SK-N-SH (cell line): Measurements from ENCODE around the gene METAP1. TPM values are rescaled to one million over a fixed set of nuclear protein-coding genes. Genes with fewer than 3 reads are reported as not detected.

Experiments
- CTCF ChIA-PET: fragments of 300-600, 350-600 bp; formaldehyde crosslinking; extraction: SDS; loops from one replicate; lab custom pipeline; 2021; lab: Yijun Ruan, JAX
- POLR2A ChIA-PET: fragments of 350-600 bp; sonication (Branson Sonifier 250); formaldehyde crosslinking; extraction: SDS; loops from one replicate; lab custom pipeline; 2020; ENCODE audit warnings: antibody characterized with exemption, inconsistent platforms; lab: Yijun Ruan, JAX
- DNase-seq: peaks from one replicate; pipeline ENCODE4 v3.0.0; 2012
- H2AFZ ChIP-seq: fragments of 200-600 bp; sonication (generic); 2 replicates; pipeline ENCODE4 v1.8.1; 2016; ENCODE audit warnings: antibody characterized with exemption, mild to moderate bottlenecking, low read depth
- H3F3A ChIP-seq: fragments of 200-600 bp; sonication (generic); replicated peaks from 2 replicates; pipeline ENCODE3; 2016; ENCODE audit warnings: antibody characterized with exemption, mild to moderate bottlenecking; ENCODE audit not compliant: insufficient read depth
- H3K27ac ChIP-seq, 2 experiments: fragments of 200-500 bp in 1 of 2; fragments of 200-600 bp in 1 of 2; sonication (Bioruptor generic) in 1 of 2; sonication (generic), shearing (Covaris generic) in 1 of 2; 2 replicates each; pipeline versions ENCODE4 v1.5.1 to v1.6.1; 2014 to 2016; ENCODE audit warnings: low read depth in 2 of 2, inconsistent platforms in 1 of 2, low read length in 1 of 2, mild to moderate bottlenecking in 1 of 2, mixed read lengths in 1 of 2
- H3K27me3 ChIP-seq: fragments of 200-600 bp; sonication (generic), shearing (Covaris generic); 2 replicates; pipeline ENCODE4 v1.6.1; 2016; ENCODE audit warnings: mixed run types; ENCODE audit not compliant: insufficient read depth
- H3K36me3 ChIP-seq, 2 experiments: fragments of 200-500 bp in 1 of 2; fragments of 200-600 bp in 1 of 2; sonication (Bioruptor generic) in 1 of 2; sonication (generic) in 1 of 2; replicated peaks in 1 of 2; 2 replicates each; pipeline versions ENCODE3 to v1.5.1; 2014 to 2016; ENCODE audit warnings: low read length in 1 of 2, mild to moderate bottlenecking in 1 of 2; ENCODE audit not compliant: insufficient read depth in 2 of 2, control insufficient read depth in 1 of 2
- H3K4me1 ChIP-seq, 2 experiments: fragments of 200-500 bp in 1 of 2; fragments of 200-600 bp in 1 of 2; sonication (Bioruptor generic) in 1 of 2; sonication (generic), shearing (Covaris generic) in 1 of 2; 2 replicates each; pipeline versions ENCODE4 v1.5.1 to v1.6.1; 2014 to 2016; ENCODE audit warnings: low read depth in 1 of 2, low read length in 1 of 2, mixed run types in 1 of 2; ENCODE audit not compliant: insufficient read depth in 2 of 2, control insufficient read depth in 1 of 2
- H3K4me2 ChIP-seq: fragments of 200-600 bp; sonication (generic), shearing (Covaris generic); 2 replicates; pipeline ENCODE4 v1.6.1; 2017; ENCODE audit warnings: mixed run types
- H3K4me3 ChIP-seq, 2 experiments: fragments of 200-500 bp in 1 of 2; fragments of 200-600 bp in 1 of 2; sonication (Bioruptor generic) in 1 of 2; sonication (generic), shearing (Covaris generic) in 1 of 2; 2 replicates each; pipeline versions ENCODE4 v1.5.1 to v1.8.1; 2014 to 2016; ENCODE audit warnings: low read depth in 2 of 2, inconsistent platforms in 1 of 2, low read length in 1 of 2, mild to moderate bottlenecking in 1 of 2, mixed read lengths in 1 of 2, moderate library complexity in 1 of 2
- H3K79me2 ChIP-seq: fragments of 200-600 bp; sonication (generic); 2 replicates; pipeline ENCODE4 v1.8.1; 2017; ENCODE audit warnings: mild to moderate bottlenecking; ENCODE audit not compliant: insufficient read depth
- H3K9ac ChIP-seq: fragments of 200-600 bp; sonication (generic); 2 replicates; pipeline ENCODE4 v1.6.1; 2017; ENCODE audit warnings: mixed run types
- H3K9me2 ChIP-seq: fragments of 200-600 bp; sonication (generic); 2 replicates; pipeline ENCODE4 v1.6.1; 2017; ENCODE audit warnings: mixed run types
- H3K9me3 ChIP-seq: fragments of 200-600 bp; sonication (generic); 2 replicates; pipeline ENCODE4 v1.6.1; 2017; ENCODE audit warnings: mixed run types, mild to moderate bottlenecking, moderate library complexity
- H4K20me1 ChIP-seq: fragments of 200-600 bp; sonication (generic); 2 replicates; pipeline ENCODE4 v1.6.1; 2017; ENCODE audit warnings: mild to moderate bottlenecking, mixed run types; ENCODE audit not compliant: insufficient read depth
- ELF1 ChIP-seq: IDR thresholded peaks from 2 replicates; pipeline ENCODE4 v1.4.0; 2012
- EZH2phosphoT487 ChIP-seq: fragments of 200-600 bp; sonication (generic); IDR thresholded peaks from 2 replicates; pipeline ENCODE4 v1.6.1; 2017; ENCODE audit warnings: low read depth, mixed run types, mild to moderate bottlenecking, antibody characterized with exemption, moderate library complexity, borderline replicate concordance
- FOSL2 ChIP-seq: IDR thresholded peaks from 2 replicates; pipeline ENCODE4 v1.4.0; 2012; ENCODE audit warnings: low read depth, mild to moderate bottlenecking, moderate library complexity, borderline replicate concordance
- GATA2 ChIP-seq: sonication (generic); formaldehyde crosslinking; IDR thresholded peaks from 2 replicates; pipeline ENCODE4 v1.5.0; 2020; ENCODE audit warnings: mild to moderate bottlenecking, missing genetic modification reagents
- JUND ChIP-seq: IDR thresholded peaks from 2 replicates; pipeline ENCODE4 v1.4.0; 2012
- MAX ChIP-seq: IDR thresholded peaks from 2 replicates; pipeline ENCODE4 v1.4.0; 2012; ENCODE audit warnings: low read depth
- NRF1 ChIP-seq: IDR thresholded peaks from 2 replicates; pipeline ENCODE4 v1.6.1; 2012; ENCODE audit warnings: low read depth, mild to moderate bottlenecking, low read length
- POLR2AphosphoS5 ChIP-seq: IDR thresholded peaks from 2 replicates; pipeline ENCODE4 v1.6.1; 2012; ENCODE audit warnings: low read depth, low read length
- RAD21 ChIP-seq: IDR thresholded peaks from 2 replicates; pipeline ENCODE4 v1.6.1; 2012; ENCODE audit warnings: mild to moderate bottlenecking, low read length
- RCOR1 ChIP-seq: fragments of 150-350 bp; IDR thresholded peaks from 2 replicates; pipeline ENCODE4 v1.6.1; 2017; ENCODE audit warnings: antibody characterized with exemption, low read length
- REST ChIP-seq: IDR thresholded peaks from 2 replicates; pipeline ENCODE4 v1.6.1; 2012; ENCODE audit warnings: mild to moderate bottlenecking, low read depth, low read length, moderate library complexity
- RXRA ChIP-seq: IDR thresholded peaks from 2 replicates; pipeline ENCODE4 v1.4.0; 2012; ENCODE audit warnings: low read depth, mild to moderate bottlenecking, borderline replicate concordance
- SIN3A ChIP-seq: IDR thresholded peaks from 2 replicates; pipeline ENCODE4 v1.6.1; 2012; ENCODE audit warnings: low read depth, mild to moderate bottlenecking, low read length, moderate library complexity, borderline replicate concordance
- TAF1 ChIP-seq: IDR thresholded peaks from 2 replicates; pipeline ENCODE4 v1.6.1; 2012; ENCODE audit warnings: low read depth, mild to moderate bottlenecking, low read length, moderate library complexity, borderline replicate concordance
- USF1 ChIP-seq: IDR thresholded peaks from 2 replicates; pipeline ENCODE4 v1.4.0; 2012; ENCODE audit warnings: low read depth, borderline replicate concordance
- USF2 ChIP-seq: fragments of 150-350 bp; IDR thresholded peaks from 2 replicates; pipeline ENCODE4 v1.6.1; 2017; ENCODE audit warnings: antibody characterized with exemption, low read length, low read depth, borderline replicate concordance
- ZBTB33 ChIP-seq: IDR thresholded peaks from 2 replicates; pipeline ENCODE4 v1.4.0; 2012; ENCODE audit warnings: low read depth, borderline replicate concordance
- WGBS: methylation state at CpG from one replicate; pipeline ENCODE4 v1.1.6; 2017; ENCODE audit warnings: low lambda C conversion rate; 5-methylcytosine and 5-hydroxymethylcytosine counted together
- polyA plus RNA-seq, 3 experiments: library from polyadenylated mRNA; depleted of rRNA; stranded (reverse); fragments of >200 nt; gene quantifications; 2 replicates each; pipeline ENCODE4 v1.2.3, GENCODE V29; 2012

The METAP1 gene
- polyA plus RNA-seq, 1 of the 3 experiments (the other 2 are of a cell fraction): 41.0 TPM

GRCh38 chr4:99029018-99029735, 33.7 kb downstream of the METAP1 start:
- Histone ChIP-seq H3K4me3 (no peak overlapping the region), H3K27ac (no peak overlapping the region), H4K20me1 (peaks cover 20% of the 10 kb centered on the region), H3K9me2 (no peaks in the 10 kb centered on the region), H3K4me2 (no peak overlapping the region), H3K4me1 (peaks cover 0 to 2% of the 10 kb centered on the region in 2 experiments; a peak in 3 of 4 replicates), H3K9me3 (no peaks in the 10 kb centered on the region), H3K9ac (no peak overlapping the region), H3K36me3 (peaks cover 14 to 18% of the 10 kb centered on the region in 2 experiments), H2AFZ (no peak overlapping the region), H3K27me3 (no peaks in the 10 kb centered on the region), H3F3A (no peaks in the 10 kb centered on the region)
- POLR2A ChIA-PET: interaction anchor here (0.6 kb wide), 1 partner anchor 56 kb away, joined by 3 read pairs; no protein-coding TSS in a partner anchor
- DNase-seq: no peak
- CTCF ChIA-PET: interaction anchor here (1.0 kb wide), 1 partner anchor 10 kb away, joined by 4 read pairs; no protein-coding TSS in a partner anchor
- WGBS: 6% methylated on average over 1 of the region's 1 CpG
- no peak for TF ChIP-seq ZBTB33
- TF ChIP-seq USF1: no peak
- no peak for TF ChIP-seq GATA2 (CRISPR knock-in tag)
- no peak for TF ChIP-seq EZH2phosphoT487
- TF ChIP-seq, all 33 proteins: peak for 0
- H3K79me2 ChIP-seq: peaks cover 95% of the 10 kb centered on the region

- 77% methylated on average over 3 of the region's 3 CpGs for WGBS
- ChIA-PET CTCF (interaction anchor here (1.0 kb wide), 1 partner anchor 10 kb away, joined by 4 read pairs; no protein-coding TSS in a partner anchor), POLR2A (interaction anchor here (0.6 kb wide), 1 partner anchor 55 kb away, joined by 3 read pairs; no protein-coding TSS in a partner anchor)
- peaks cover 93% of the 10 kb centered on the region for H3K79me2 ChIP-seq
- no peak overlapping the region for H3K27ac ChIP-seq
- H3K9me2 ChIP-seq: no peaks in the 10 kb centered on the region
- no peak overlapping the region for H2AFZ ChIP-seq
- no peak overlapping the region for H3K4me3 ChIP-seq
- peaks cover 19% of the 10 kb centered on the region for H4K20me1 ChIP-seq
- no peaks in the 10 kb centered on the region; a peak in 2 of 4 replicates for H3K4me1 ChIP-seq
- H3K9ac ChIP-seq: no peak overlapping the region
- DNase-seq: no peak
- no peak overlapping the region for H3K4me2 ChIP-seq
- no peaks in the 10 kb centered on the region for H3K9me3 ChIP-seq
- no peaks in the 10 kb centered on the region for H3K27me3 ChIP-seq
- H3F3A ChIP-seq: no peaks in the 10 kb centered on the region
- H3K36me3 ChIP-seq: peaks cover 14 to 21% of the 10 kb centered on the region in 2 experiments
- TF ChIP-seq JUND: no peak
- TF ChIP-seq NRF1: no peak
- no peak for TF ChIP-seq REST
- no peak for TF ChIP-seq POLR2AphosphoS5
- TF ChIP-seq MAX: no peak
- no peak for TF ChIP-seq FOSL2
- TF ChIP-seq RCOR1: no peak
- no peak for TF ChIP-seq RAD21
- no peak for TF ChIP-seq USF2
- TF ChIP-seq RXRA: no peak
- no peak for TF ChIP-seq ELF1
- TF ChIP-seq TAF1: no peak
- no peak for TF ChIP-seq SIN3A
- TF ChIP-seq GATA2 (CRISPR knock-in tag): no peak
Observed at GRCh38 chr4:99029852-99030251, 34.3 kb downstream of the METAP1 start.
